ENCODE measurements around the gene ATF3.
A peak's percentile ranks its signal among the peaks of the same experiment; 100 is the strongest.
"Not testable (repeated sequence)": the region's sequence is repeated elsewhere in the genome, so short reads cannot be mapped to it uniquely, and the experiment has no call there.

The ATF3 gene

GRCh38 chr1:212651521-212651920 is 43.0 kb downstream of the ATF3 start:
- DNase-seq (ENCODE audit: low read depth), result peak; percentile 69

GRCh38 chr1:212651977-212652376 is 43.4 kb downstream of the ATF3 start:
- DNase-seq (ENCODE audit: low read depth), result peak; percentile 43

GRCh38 chr1:212652609-212653008 is 44.0 kb downstream of the ATF3 start:
- no peak for DNase-seq (ENCODE audit: low read depth)

- peak; percentile 93 for DNase-seq (ENCODE audit: low read depth)
These were observed 47.3 kb downstream of the ATF3 start for GRCh38 chr1:212655668-212656440.

- peak; percentile 51 for DNase-seq (ENCODE audit: low read depth)
These were observed 48.2 kb downstream of the ATF3 start for GRCh38 chr1:212656730-212657129.

- DNase-seq (ENCODE audit: low read depth), result not testable (repeated sequence)
These were observed 49.7 kb downstream of the ATF3 start for GRCh38 chr1:212658250-212658649.

GRCh38 chr1:212664409-212665199 is 56.0 kb downstream of the ATF3 start:
- DNase-seq (ENCODE audit: low read depth), result no peak

- DNase-seq (ENCODE audit: low read depth), result peak; percentile 80
These were observed 56.9 kb downstream of the ATF3 start for GRCh38 chr1:212665241-212666115.

- DNase-seq (ENCODE audit: low read depth), result no peak
These were observed 57.7 kb downstream of the ATF3 start for GRCh38 chr1:212666116-212666775.

- DNase-seq (ENCODE audit: low read depth), result peak; percentile 91
These were observed 58.9 kb downstream of the ATF3 start for GRCh38 chr1:212667223-212668139.

GRCh38 chr1:212668477-212668876 is 59.9 kb downstream of the ATF3 start:
- no peak for DNase-seq (ENCODE audit: low read depth)

GRCh38 chr1:212669102-212669501 is 60.5 kb downstream of the ATF3 start:
- DNase-seq (ENCODE audit: low read depth), result peak; percentile 54

- no peak for DNase-seq (ENCODE audit: low read depth)
These were observed 61.0 kb downstream of the ATF3 start for GRCh38 chr1:212669600-212669999.

GRCh38 chr1:212670301-212670700 is 61.7 kb downstream of the ATF3 start:
- DNase-seq (ENCODE audit: low read depth), result no peak
